GM21381 (cell line): Measurements from ENCODE around the gene PFDN5.
"Not testable (repeated sequence)": the region's sequence is repeated elsewhere in the genome, so short reads cannot be mapped to it uniquely, and the experiment has no call there.

Experiments used
- ATAC-seq: cut with Tn5 transposase; IDR thresholded peaks from one replicate; pipeline ENCODE4 v1.9.1; 2021; ENCODE audit warnings: mild to moderate bottlenecking, moderate library complexity; ENCODE audit not compliant: unreplicated experiment

The PFDN5 gene

GRCh38 chr12:53286448-53286847 is 8.9 kb upstream of the PFDN5 start:
- no peak for ATAC-seq

- ATAC-seq = no peak
Observed at GRCh38 chr12:53287741-53288216, 7.6 kb upstream of the PFDN5 start.

GRCh38 chr12:53288322-53288721 is 7.0 kb upstream of the PFDN5 start:
- ATAC-seq = no peak

GRCh38 chr12:53289891-53290290 is 5.5 kb upstream of the PFDN5 start:
- no peak for ATAC-seq

GRCh38 chr12:53290661-53291060 is 4.7 kb upstream of the PFDN5 start:
- no peak for ATAC-seq

GRCh38 chr12:53292426-53292825 is 2.9 kb upstream of the PFDN5 start:
- ATAC-seq = no peak

- ATAC-seq = no peak
Observed at GRCh38 chr12:53295891-53296219, 513 bp downstream of the PFDN5 start.

GRCh38 chr12:53297106-53297505 is 1.8 kb downstream of the PFDN5 start:
- ATAC-seq = not testable (repeated sequence)

- ATAC-seq = no peak
Observed at GRCh38 chr12:53298164-53298563, 2.8 kb downstream of the PFDN5 start.

GRCh38 chr12:53299101-53299453 is 3.7 kb downstream of the PFDN5 start:
- ATAC-seq = no peak

- ATAC-seq = peak; percentile 70
Observed at GRCh38 chr12:53299454-53300180, 4.3 kb downstream of the PFDN5 start, which contains the start of gene MYG1. MYG1 (plus strand) TSS chr12:53299695; CDS start chr12:53299738, 43 bp downstream.

- ATAC-seq = no peak
Observed at GRCh38 chr12:53300187-53300586, 4.8 kb downstream of the PFDN5 start.

- no peak for ATAC-seq
Observed at GRCh38 chr12:53302903-53303302, 7.6 kb downstream of the PFDN5 start.

- no peak for ATAC-seq
Observed at GRCh38 chr12:53306826-53307225, 11.5 kb downstream of the PFDN5 start.

GRCh38 chr12:53308276-53308675 is 12.9 kb downstream of the PFDN5 start:
- ATAC-seq = no peak

- no peak for ATAC-seq
Observed at GRCh38 chr12:53313996-53314395, 18.7 kb downstream of the PFDN5 start.

- no peak for ATAC-seq
Observed at GRCh38 chr12:53320352-53321195, 25.2 kb downstream of the PFDN5 start.

- peak; percentile 24 for ATAC-seq
Observed at GRCh38 chr12:53324113-53324778, 28.9 kb downstream of the PFDN5 start.

- ATAC-seq = peak; percentile 47
Observed at GRCh38 chr12:53324779-53325510, 29.6 kb downstream of the PFDN5 start.

GRCh38 chr12:53325511-53326061 is 30.2 kb downstream of the PFDN5 start:
- no peak for ATAC-seq
